RWPE2 (cell line): ENCODE measurements around the gene SUN3.

Source experiments
- ATAC-seq: fragments of 200-7000 bp; cut with Tn5 transposase; 3 replicates; pipeline ENCODE4 v1.9.1; 2021; ENCODE audit warnings: low read depth
- DNase-seq: peaks from one replicate; pipeline ENCODE4 v3.0.0-alpha.2; 2020; ENCODE audit warnings: low spot score
- H3K27ac ChIP-seq: fragments of 450-650 bp; 2 replicates; pipeline ENCODE4 v1.5.1; 2017; ENCODE audit warnings: mild to moderate bottlenecking; ENCODE audit not compliant: poor library complexity, severe bottlenecking
- H3K27me3 ChIP-seq: fragments of 250-450 bp; sonication (Bioruptor Pico); 2 replicates; pipeline ENCODE4 v1.5.1; 2021; ENCODE audit warnings: mild to moderate bottlenecking, moderate library complexity; ENCODE audit not compliant: insufficient read depth, poor library complexity, severe bottlenecking
- H3K36me3 ChIP-seq: fragments of 250-450 bp; sonication (Bioruptor Pico); 2 replicates; pipeline ENCODE4 v1.5.1; 2020; ENCODE audit warnings: low read depth, mild to moderate bottlenecking, moderate library complexity
- H3K4me1 ChIP-seq: fragments of 250-450 bp; sonication (Bioruptor Pico); 2 replicates; pipeline ENCODE4 v1.5.1; 2021; ENCODE audit warnings: mild to moderate bottlenecking, moderate library complexity; ENCODE audit not compliant: insufficient read depth, poor library complexity, severe bottlenecking
- H3K4me3 ChIP-seq: fragments of 250-450 bp; sonication (Bioruptor Pico); 2 replicates; pipeline ENCODE4 v1.5.1; 2021; ENCODE audit warnings: mild to moderate bottlenecking, moderate library complexity; ENCODE audit not compliant: severe bottlenecking
- H3K9me3 ChIP-seq: fragments of 250-450 bp; sonication (Bioruptor Pico); 2 replicates; pipeline ENCODE4 v1.5.1; 2021; ENCODE audit warnings: mild to moderate bottlenecking, moderate library complexity; ENCODE audit not compliant: severe bottlenecking
- CTCF ChIP-seq: fragments of 450-650 bp; IDR thresholded peaks from one replicate; pipeline ENCODE4 v1.5.1; 2017; ENCODE audit warnings: mild to moderate bottlenecking, moderate library complexity; ENCODE audit not compliant: poor library complexity, severe bottlenecking

The SUN3 gene

GRCh38 chr7:47978790-47979144 is 50.1 kb downstream of the SUN3 start:
- Histone ChIP-seq H3K4me3 (peak overlapping the region; percentile 50), H3K4me1 (peaks cover 3% of the 10 kb centered on the region), H3K36me3 (peaks cover 51% of the 10 kb centered on the region), H3K9me3 (no peaks in the 10 kb centered on the region), H3K27me3 (no peaks in the 10 kb centered on the region), H3K27ac (peak overlapping the region; percentile 67)
- ATAC-seq: no peak
- DNase-seq: no peak
- no peak for TF ChIP-seq CTCF

DNA sequence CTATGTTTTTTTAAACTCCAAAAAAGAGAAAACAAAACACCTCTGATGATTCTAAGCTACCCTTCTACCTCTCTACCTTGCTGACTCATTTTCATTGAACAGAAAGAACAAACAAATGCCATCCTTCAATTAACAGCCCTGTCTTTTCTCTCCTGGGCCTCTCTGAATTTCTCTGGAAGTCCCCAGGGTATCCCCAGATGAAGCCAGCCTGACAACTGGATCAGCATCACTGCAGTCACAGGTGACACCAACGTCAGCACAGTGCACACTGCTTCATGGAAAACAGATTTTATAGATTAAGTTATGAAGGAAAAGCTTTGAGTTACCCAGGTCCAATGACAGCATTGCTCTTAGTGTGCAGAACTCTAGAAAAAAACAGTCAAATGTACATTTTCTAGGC is 55.2 kb downstream of the SUN3 start:
- DNase-seq (no peak), ATAC-seq (no peak)
- Histone ChIP-seq H3K4me1 (peaks cover 3% of the 10 kb centered on the region), H3K9me3 (no peaks in the 10 kb centered on the region), H3K4me3 (no peak overlapping the region), H3K27me3 (no peaks in the 10 kb centered on the region), H3K27ac (no peak overlapping the region), H3K36me3 (peaks cover 91% of the 10 kb centered on the region)
- no peak for TF ChIP-seq CTCF

DNA sequence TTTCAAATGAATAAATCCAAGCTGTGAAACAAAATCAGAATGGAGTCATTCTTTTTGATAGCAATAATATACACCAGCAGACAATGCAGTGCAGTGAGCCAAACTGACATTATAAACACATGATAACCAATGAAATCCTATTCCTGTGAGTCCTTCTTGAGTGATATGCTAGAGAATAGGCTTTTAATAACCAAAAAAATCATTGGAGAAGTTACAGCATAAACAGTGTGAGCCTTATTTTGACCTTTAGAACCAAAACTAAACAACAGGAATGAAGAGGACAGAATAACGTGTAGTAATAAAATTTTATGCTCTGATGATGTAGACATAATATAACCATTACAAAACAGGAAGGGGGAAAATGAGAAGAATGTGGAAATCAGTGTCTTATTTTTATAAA is 58.1 kb downstream of the SUN3 start:
- Histone ChIP-seq H3K36me3 (peaks cover 91% of the 10 kb centered on the region), H3K4me3 (no peak overlapping the region), H3K9me3 (no peaks in the 10 kb centered on the region), H3K27me3 (no peaks in the 10 kb centered on the region), H3K27ac (no peak overlapping the region), H3K4me1 (no peaks in the 10 kb centered on the region)
- ATAC-seq (no peak), DNase-seq (no peak)
- no peak for TF ChIP-seq CTCF

GRCh38 chr7:47968847-47969774 is 59.8 kb downstream of the SUN3 start:
- no peak for DNase-seq

More at GRCh38 chr7:47968847-47969774, 59.8 kb downstream of the SUN3 start:
- Histone ChIP-seq H3K4me1 (no peaks in the 10 kb centered on the region), H3K4me3 (no peak overlapping the region), H3K9me3 (no peaks in the 10 kb centered on the region), H3K27ac (no peak overlapping the region), H3K36me3 (peaks cover 90% of the 10 kb centered on the region), H3K27me3 (no peaks in the 10 kb centered on the region)
- peak; percentile 79 for TF ChIP-seq CTCF
- ATAC-seq: peak; percentile 67; the same call in 2 of the 3 replicates
